IMR-90 (cell line): ENCODE data around the gene LLGL2. TPM values are rescaled to one million over a fixed set of nuclear protein-coding genes. Genes with fewer than 3 reads are reported as not detected.

Experiments
- ATAC-seq: fragments of 200-7000 bp; cut with Tn5 transposase; 2 replicates; pipeline ENCODE4 v1.9.1; 2020; ENCODE audit warnings: low read depth, mild to moderate bottlenecking, moderate library complexity
- BruUV-seq: library from RNA; stranded (reverse); fragments of 400-500 nt; replicated peaks from 2 replicates; lab custom pipeline; 2021; lab: Mats Ljungman, UMichigan
- CTCF ChIA-PET: fragments of 300-600 bp; formaldehyde crosslinking; extraction: SDS; loops from one replicate; lab custom pipeline; 2021; ENCODE audit warnings: antibody characterized with exemption; lab: Yijun Ruan, JAX
- POLR2A ChIA-PET: fragments of 300-600 bp; sonication (Branson Sonifier 250); formaldehyde crosslinking; loops from one replicate; lab custom pipeline; 2022; ENCODE audit warnings: antibody characterized with exemption; ENCODE audit not compliant: unreplicated experiment; lab: Charles Lee
- DNase-seq: peaks from one replicate; pipeline ENCODE4 v3.0.0; 2013
- H2AFZ ChIP-seq: replicated peaks from 2 replicates; pipeline ENCODE3; 2013; ENCODE audit warnings: low read length, mild to moderate bottlenecking; ENCODE audit not compliant: poor library complexity
- H2AK5ac ChIP-seq: 2 replicates; pipeline ENCODE4 v1.6.1; 2013; ENCODE audit warnings: low read depth, low read length, inconsistent platforms
- H2AK9ac ChIP-seq: replicated peaks from 2 replicates; pipeline ENCODE3; 2013; ENCODE audit warnings: mild to moderate bottlenecking, low read depth, low read length, moderate library complexity; ENCODE audit not compliant: poor library complexity
- H2BK120ac ChIP-seq: 2 replicates; pipeline ENCODE4 v1.6.1; 2013; ENCODE audit warnings: low read depth, low read length, inconsistent platforms
- H2BK15ac ChIP-seq: 3 replicates; pipeline ENCODE4 v1.6.1; 2013; ENCODE audit warnings: low read depth, low read length, inconsistent platforms
- H2BK20ac ChIP-seq: 2 replicates; pipeline ENCODE4 v1.6.1; 2013; ENCODE audit warnings: low read depth, mild to moderate bottlenecking, inconsistent platforms, low read length, moderate library complexity
- H2BK5ac ChIP-seq: 2 replicates; pipeline ENCODE4 v1.6.1; 2013; ENCODE audit warnings: mild to moderate bottlenecking, low read depth, low read length, inconsistent platforms; ENCODE audit not compliant: poor library complexity, severe bottlenecking
- H3K14ac ChIP-seq: replicated peaks from 2 replicates; pipeline ENCODE4 v1.6.1; 2013; ENCODE audit warnings: low read depth, low read length, inconsistent platforms
- H3K18ac ChIP-seq: 2 replicates; pipeline ENCODE4 v1.6.1; 2013; ENCODE audit warnings: low read depth, low read length, control low read depth
- H3K23ac ChIP-seq: 2 replicates; pipeline ENCODE4 v1.6.1; 2013; ENCODE audit warnings: low read depth, low read length, inconsistent platforms
- H3K27ac ChIP-seq: 2 replicates; pipeline ENCODE4 v1.5.1; 2013; ENCODE audit warnings: mild to moderate bottlenecking, control low read depth, low read length; ENCODE audit not compliant: insufficient read depth
- H3K27me3 ChIP-seq: 2 replicates; pipeline ENCODE4 v1.6.1; 2013; ENCODE audit warnings: low read length; ENCODE audit not compliant: control insufficient read depth, insufficient read depth
- H3K36me3 ChIP-seq: 2 replicates; pipeline ENCODE4 v1.6.1; 2013; ENCODE audit warnings: low read length, mixed read lengths; ENCODE audit not compliant: control insufficient read depth, insufficient read depth
- H3K4ac ChIP-seq: 2 replicates; pipeline ENCODE4 v1.6.1; 2013; ENCODE audit warnings: low read depth, low read length, inconsistent platforms
- H3K4me1 ChIP-seq: 2 replicates; pipeline ENCODE4 v1.6.1; 2013; ENCODE audit warnings: low read length, mixed read lengths; ENCODE audit not compliant: control insufficient read depth, insufficient read depth
- H3K4me2 ChIP-seq: 2 replicates; pipeline ENCODE4 v1.6.1; 2013; ENCODE audit warnings: low read depth, mild to moderate bottlenecking, control low read depth, low read length, moderate library complexity
- H3K4me3 ChIP-seq: 2 replicates; pipeline ENCODE4 v1.5.1; 2013; ENCODE audit warnings: low read depth, mild to moderate bottlenecking, control low read depth, low read length, moderate library complexity; ENCODE audit not compliant: insufficient read depth
- H3K56ac ChIP-seq: 2 replicates; pipeline ENCODE4 v1.6.1; 2013; ENCODE audit warnings: low read length, inconsistent platforms; ENCODE audit not compliant: insufficient read depth; ENCODE audit errors: extremely low read depth
- H3K79me1 ChIP-seq, 2 experiments: 2 replicates each; pipeline ENCODE4 v1.6.1; 2013; ENCODE audit warnings: low read length in 2 of 2, inconsistent platforms in 1 of 2, low read depth in 1 of 2
- H3K9ac ChIP-seq: 2 replicates; pipeline ENCODE4 v1.6.1; 2013; ENCODE audit warnings: low read depth, low read length, control low read depth
- H3K9me1 ChIP-seq: 2 replicates; pipeline ENCODE4 v1.6.1; 2013; ENCODE audit warnings: low read length, inconsistent platforms; ENCODE audit not compliant: insufficient read depth
- H3K9me3 ChIP-seq: 2 replicates; pipeline ENCODE4 v1.6.1; 2013; ENCODE audit warnings: low read length; ENCODE audit not compliant: control insufficient read depth, insufficient read depth
- H4K20me1 ChIP-seq: 2 replicates; pipeline ENCODE4 v1.6.1; 2013; ENCODE audit warnings: low read length, inconsistent platforms; ENCODE audit not compliant: insufficient read depth
- H4K5ac ChIP-seq: 2 replicates; pipeline ENCODE4 v1.6.1; 2013; ENCODE audit warnings: mild to moderate bottlenecking, low read depth, low read length, control low read depth
- H4K8ac ChIP-seq, 2 experiments: 2 replicates each; pipeline ENCODE4 v1.6.1; 2013; ENCODE audit warnings: low read depth in 2 of 2, low read length in 2 of 2, control low read depth in 1 of 2, inconsistent platforms in 1 of 2
- H4K91ac ChIP-seq: 2 replicates; pipeline ENCODE4 v1.6.1; 2013; ENCODE audit warnings: low read depth, low read length, inconsistent platforms; ENCODE audit not compliant: insufficient read depth
- BHLHE40 ChIP-seq: fragments of 150-350 bp; IDR thresholded peaks from 2 replicates; pipeline ENCODE4 v1.6.1; 2016; ENCODE audit warnings: mild to moderate bottlenecking, low read depth, low read length
- CEBPB ChIP-seq: IDR thresholded peaks from 2 replicates; pipeline ENCODE4 v1.6.1; 2012; ENCODE audit warnings: low read depth, low read length, improper control_type of control experiment
- CHD1 ChIP-seq: IDR thresholded peaks from 2 replicates; pipeline ENCODE4 v1.6.1; 2012; ENCODE audit warnings: low read depth, low read length, improper control_type of control experiment
- CTCF ChIP-seq: conservative IDR thresholded peaks from 2 replicates; pipeline ENCODE4 v1.5.1; 2012; ENCODE audit warnings: mild to moderate bottlenecking, low read depth, low read length, improper control_type of control experiment
- ELK1 ChIP-seq: fragments of 150-350 bp; IDR thresholded peaks from 2 replicates; pipeline ENCODE4 v1.6.1; 2016; ENCODE audit warnings: low read depth, mild to moderate bottlenecking, low read length, moderate library complexity, borderline replicate concordance
- FOS ChIP-seq: fragments of 150-350 bp; IDR thresholded peaks from 2 replicates; pipeline ENCODE4 v1.6.1; 2016; ENCODE audit warnings: low read depth, low read length
- MAFK ChIP-seq: IDR thresholded peaks from 2 replicates; pipeline ENCODE4 v1.6.1; 2012; ENCODE audit warnings: low read depth, low read length, improper control_type of control experiment
- MAZ ChIP-seq: IDR thresholded peaks from 2 replicates; pipeline ENCODE4 v1.6.1; 2012; ENCODE audit warnings: low read depth, mild to moderate bottlenecking, low read length, improper control_type of control experiment, moderate library complexity, borderline replicate concordance
- MXI1 ChIP-seq: IDR thresholded peaks from 2 replicates; pipeline ENCODE4 v1.6.1; 2012; ENCODE audit warnings: low read depth, mild to moderate bottlenecking, low read length, moderate library complexity, borderline replicate concordance
- NFE2L2 ChIP-seq: fragments of 150-350 bp; IDR thresholded peaks from 2 replicates; pipeline ENCODE4 v1.6.1; 2016; ENCODE audit warnings: low read depth, mild to moderate bottlenecking, low read length
- POLR2A ChIP-seq: IDR thresholded peaks from 2 replicates; pipeline ENCODE4 v1.6.1; 2012; ENCODE audit warnings: mild to moderate bottlenecking, low read depth, low read length
- RAD21 ChIP-seq: IDR thresholded peaks from 2 replicates; pipeline ENCODE4 v1.6.1; 2012; ENCODE audit warnings: low read length, improper control_type of control experiment
- RCOR1 ChIP-seq: IDR thresholded peaks from 2 replicates; pipeline ENCODE4 v1.6.1; 2012; ENCODE audit warnings: mild to moderate bottlenecking, low read length, improper control_type of control experiment; ENCODE audit not compliant: insufficient replicate concordance
- RFX5 ChIP-seq: IDR thresholded peaks from 2 replicates; pipeline ENCODE4 v1.8.0; 2012; ENCODE audit warnings: low read depth, mild to moderate bottlenecking, low read length, moderate library complexity
- SMC3 ChIP-seq: fragments of 150-350 bp; IDR thresholded peaks from 2 replicates; pipeline ENCODE4 v1.6.1; 2016; ENCODE audit warnings: low read depth, mild to moderate bottlenecking, antibody characterized with exemption, low read length, moderate library complexity
- USF2 ChIP-seq: fragments of 150-350 bp; IDR thresholded peaks from 2 replicates; pipeline ENCODE4 v1.6.1; 2017; ENCODE audit warnings: mild to moderate bottlenecking, antibody characterized with exemption, low read length, low read depth
- WGBS, 2 experiments: methylation state at CpG; one replicate each; pipeline versions ENCODE4 v1.1.5 to v1.1.7; 2013; ENCODE audit warnings: missing lambda C conversion rate in 2 of 2; ENCODE audit not compliant: insufficient read length in 1 of 2; ENCODE audit errors: extremely low coverage in 2 of 2; 5-methylcytosine and 5-hydroxymethylcytosine counted together
- dilution Hi-C: fragments of 300-500 bp; cut with HindIII; formaldehyde crosslinking; loops from one replicate; pipeline ENCODE4 v1.14.3; 2018; ENCODE audit warnings: low sequenced_read_pairs; ENCODE audit not compliant: unreplicated experiment
- in situ Hi-C: fragments of 300-500 bp; cut with MboI; formaldehyde crosslinking; loops from 3 replicates; pipeline ENCODE4 v1.14.3; 2019; ENCODE audit warnings: low sequenced_read_pairs, inconsistent platforms, mixed read lengths
- intact Hi-C: fragments of 100-400 bp; cut with micrococcal nuclease; formaldehyde crosslinking; loops from 2 replicates; pipeline ENCODE4 v1.10.0; 2022
- polyA plus RNA-seq, 3 experiments: library from polyadenylated mRNA; depleted of rRNA; stranded (reverse); fragments of >200 nt; gene quantifications; 2 replicates each; pipeline ENCODE4 v1.2.3, GENCODE V29; 2012; ENCODE audit warnings: low replicate concordance in 1 of 3
- total RNA-seq: library from RNA; depleted of rRNA; stranded (reverse); fragments of >200 nt; gene quantifications from 2 replicates; pipeline ENCODE4 v1.2.3, GENCODE V29; 2012

The LLGL2 gene
- total and polyA plus RNA-seq, 2 of the 4 experiments (the other 2 are of a cell fraction): 0.54 to 0.72 TPM

GRCh38 chr17:75490173-75490743, 35.2 kb upstream of the LLGL2 start:
- Histone ChIP-seq H3K9me3 (no peaks in the 10 kb centered on the region), H3K23ac (no peak overlapping the region), H3K9ac (no peak overlapping the region), H4K91ac (no peak overlapping the region), H3K18ac (no peak overlapping the region), H3K4me1 (no peaks in the 10 kb centered on the region), H2AK5ac (no peak overlapping the region), H2AK9ac (no peak overlapping the region), H4K8ac (no peak overlapping the region), H2BK5ac (no peak overlapping the region), H3K9me1 (no peaks in the 10 kb centered on the region; the same call in none of the 2 replicates), H3K79me1 (peaks cover 0 to 7% of the 10 kb centered on the region in 2 experiments; a peak in 1 of 4 replicates), H3K4ac (no peak overlapping the region), H2BK20ac (no peak overlapping the region), H3K27me3 (no peaks in the 10 kb centered on the region), H3K36me3 (peaks cover 33% of the 10 kb centered on the region), H2BK120ac (no peak overlapping the region), H2BK15ac (no peak overlapping the region), H3K27ac (no peak overlapping the region), H3K4me2 (no peak overlapping the region), H3K14ac (no peak overlapping the region), H4K20me1 (no peaks in the 10 kb centered on the region; the same call in 1 of the 2 replicates), H4K5ac (no peak overlapping the region), H3K56ac (no peak overlapping the region), H2AFZ (no peak overlapping the region), H3K4me3 (no peak overlapping the region)
- CTCF ChIA-PET: interaction anchor here (0.7 kb wide), 1 partner anchor 48 kb away, joined by 3 read pairs; no protein-coding TSS in a partner anchor
- TF ChIP-seq POLR2A (no peak), MXI1 (no peak), CHD1 (no peak), FOS (no peak), SMC3 (no peak), BHLHE40 (no peak), NFE2L2 (no peak), MAFK (no peak), CTCF (no peak), RFX5 (no peak), USF2 (no peak), CEBPB (no peak), RAD21 (no peak), RCOR1 (no peak), ELK1 (no peak), MAZ (no peak)
- DNase-seq: no peak
- POLR2A ChIA-PET: no interaction called here
- in situ Hi-C loops (no loop called here), intact Hi-C loops (no loop called here), dilution Hi-C loops (no loop called here)
- 83% methylated on average over 4 of the region's 14 CpGs; no CpG with 5 or more reads in 1 of the 2 experiments for WGBS, 2 experiments
- ATAC-seq: no peak
- no TSS peak for BruUV-seq
